ENCODE results near the gene PTPN14.

- TF ChIP-seq CEBPB (IDR thresholded peaks at IDR 0.05; ENCODE audit: low read depth, low read length) (peak; percentile 55; the same call in 1 of the 2 replicates), CTCF (conservative IDR thresholded peaks at IDR 0.05; ENCODE audit: low read depth, low read length) (no peak), POLR2A (IDR thresholded peaks at IDR 0.05; ENCODE audit: low read depth, low read length) (no peak; the same call in 1 of the 2 replicates), USF2 (IDR thresholded peaks at IDR 0.05; ENCODE audit: low read depth, low read length) (no peak), CHD1 (IDR thresholded peaks at IDR 0.05; ENCODE audit: low read depth, low read length) (no peak), RFX5 (IDR thresholded peaks at IDR 0.05; ENCODE audit: low read depth, low read length) (no peak), BHLHE40 (IDR thresholded peaks at IDR 0.05; ENCODE audit: low read depth, low read length) (peak; percentile 37; the same call in 1 of the 2 replicates), SMC3 (IDR thresholded peaks at IDR 0.05; ENCODE audit: low read depth, low read length) (no peak), FOS (IDR thresholded peaks at IDR 0.05; ENCODE audit: low read depth, low read length) (no peak), NFE2L2 (IDR thresholded peaks at IDR 0.05; ENCODE audit: low read depth, low read length) (no peak), RAD21 (IDR thresholded peaks at IDR 0.05; ENCODE audit: low read length) (no peak), MAZ (IDR thresholded peaks at IDR 0.05; ENCODE audit: borderline replicate concordance, low read depth, low read length) (no peak), MXI1 (IDR thresholded peaks at IDR 0.05; ENCODE audit: borderline replicate concordance, low read depth, low read length) (peak; percentile 93)
Observed at GRCh38 chr1:214454569-214455396, 96.6 kb downstream of the PTPN14 start.

Measured in IMR-90 (cell line).